Motor neuron (in vitro differentiated cells): ENCODE results near the gene POLA2. TPM values are rescaled to one million over a fixed set of nuclear protein-coding genes. Genes with fewer than 3 reads are reported as not detected.
"Not testable (repeated sequence)": the region's sequence is repeated elsewhere in the genome, so short reads cannot be mapped to it uniquely, and the experiment has no call there.

ENCODE experiments used
- ATAC-seq, 8 experiments: fragments of 200-7000 bp; cut with Tn5 transposase; replicated peaks in 6 of 8; 2 replicates each; pipeline ENCODE4 v1.8.0; 2021; ENCODE audit warnings: mild to moderate bottlenecking in 8 of 8, moderate library complexity in 8 of 8
- H3K27ac ChIP-seq, 2 donors: fragments of 250-450 bp; sonication (Bioruptor Pico); 2 replicates each; pipeline ENCODE4 v1.9.0; 2021; ENCODE audit warnings: antibody characterized with exemption in 2 of 2, mild to moderate bottlenecking in 2 of 2, moderate library complexity in 1 of 2
- H3K4me1 ChIP-seq, 2 donors: fragments of 250-450 bp; sonication (Bioruptor Pico); replicated peaks in 1 of 2; 2 replicates each; pipeline ENCODE4 v1.6.1; 2021; ENCODE audit warnings: antibody characterized with exemption in 2 of 2, mild to moderate bottlenecking in 2 of 2, moderate library complexity in 1 of 2
- H3K4me3 ChIP-seq, 5 donors: fragments of 250-450 bp; sonication (Bioruptor Pico); 2 replicates each; pipeline ENCODE4 v1.9.0; 2021; ENCODE audit warnings: antibody characterized with exemption in 5 of 5, mild to moderate bottlenecking in 5 of 5, moderate library complexity in 4 of 5
- WGBS, 10 experiments: fragments of 450-650 bp; shearing (Covaris generic); methylation state at CpG; one replicate each; pipeline ENCODE4 v1.0.0; 2022; 5-methylcytosine and 5-hydroxymethylcytosine counted together
- in situ Hi-C, 9 experiments: fragments of 400-800 bp; cut with MboI; loops; one replicate each; pipeline ENCODE4 v1.15.0; 2021; ENCODE audit warnings: low sequenced_read_pairs in 9 of 9, low pct_unique_long_range_greater_than_20kb in 2 of 9; ENCODE audit not compliant: unreplicated experiment in 9 of 9
- total RNA-seq, 8 experiments: library from RNA; unstranded; fragments of 300-600 nt; gene quantifications; 2 replicates each; pipeline versions ENCODE4 v1.2.3 to v1.2.4, GENCODE V29; 2022

The POLA2 gene
- total RNA-seq, 8 experiments from 2014 or later: 2.9 to 22.0 (median 6.0) TPM

GRCh38 chr11:65224930-65225278 is 36.9 kb upstream of the POLA2 start:
- Histone ChIP-seq H3K4me3 (no peak overlapping the region), H3K27ac (no peak overlapping the region), H3K4me1 (peaks cover 5 to 10% of the 10 kb centered on the region in 2 donors)
- in situ Hi-C loops: no loop called here
- ATAC-seq: peak; percentile 29 to 86 (median 50)
- WGBS, 10 experiments: 0 to 100% (median 20%) methylated on average over 1 to 2 of the region's 5 CpGs; no CpG with 5 or more reads in 5 of the 10 experiments

- 0 to 27% (median 15%) methylated on average over 1 to 22 of the region's 42 CpGs; no CpG with 5 or more reads in 5 of the 10 experiments for WGBS, 10 experiments
- H3K27ac ChIP-seq: no peak overlapping the region
These were observed 36.3 kb upstream of the POLA2 start for GRCh38 chr11:65225279-65226102.

DNA sequence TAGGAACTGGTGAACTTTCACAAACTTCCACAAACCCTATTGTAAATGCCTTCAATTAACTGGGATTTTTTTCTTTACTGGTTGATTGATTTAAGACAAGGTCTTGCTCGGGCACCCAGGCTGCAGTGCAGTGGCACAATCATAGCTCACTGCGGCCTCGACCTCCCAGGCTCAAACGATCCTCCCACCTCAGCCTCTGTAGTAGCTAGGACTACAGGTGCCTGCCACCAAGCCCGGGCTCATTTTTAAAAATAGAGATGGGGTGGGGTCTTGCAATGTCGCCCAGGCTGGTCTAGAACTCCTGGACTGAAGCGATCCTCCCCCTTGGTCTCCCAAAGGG is 35.7 kb upstream of the POLA2 start:
- ATAC-seq: no peak
- Histone ChIP-seq H3K4me1 (peaks cover 5 to 10% of the 10 kb centered on the region in 2 donors), H3K27ac (no peak overlapping the region), H3K4me3 (peak overlapping the region in 1 of 5 donors; percentile 32)
- in situ Hi-C loops: no loop called here
- 49 to 87% (median 65%) methylated on average over 2 to 7 of the region's 7 CpGs; no CpG with 5 or more reads in 4 of the 10 experiments for WGBS, 10 experiments

More at GRCh38 chr11:65225279-65226102, 36.3 kb upstream of the POLA2 start:
- H3K4me1 ChIP-seq: peaks cover 5 to 10% of the 10 kb centered on the region in 2 donors
- peak overlapping the region in 4 of 5 donors; percentile 2 to 32 (median 12) for H3K4me3 ChIP-seq
- in situ Hi-C loops: no loop called here
- peak; percentile 76 to 92 (median 82) for ATAC-seq

GRCh38 chr11:65227879-65228278 is 33.9 kb upstream of the POLA2 start:
- H3K4me3 ChIP-seq: no peak overlapping the region
- in situ Hi-C loops: no loop called here
- 50 to 100% (median 75%) methylated on average over 1 to 2 of the region's 2 CpGs; no CpG with 5 or more reads in 1 of the 10 experiments for WGBS, 10 experiments
- peaks cover 5 to 10% of the 10 kb centered on the region in 2 donors for H3K4me1 ChIP-seq
- H3K27ac ChIP-seq: no peak overlapping the region
- ATAC-seq: no peak

DNA sequence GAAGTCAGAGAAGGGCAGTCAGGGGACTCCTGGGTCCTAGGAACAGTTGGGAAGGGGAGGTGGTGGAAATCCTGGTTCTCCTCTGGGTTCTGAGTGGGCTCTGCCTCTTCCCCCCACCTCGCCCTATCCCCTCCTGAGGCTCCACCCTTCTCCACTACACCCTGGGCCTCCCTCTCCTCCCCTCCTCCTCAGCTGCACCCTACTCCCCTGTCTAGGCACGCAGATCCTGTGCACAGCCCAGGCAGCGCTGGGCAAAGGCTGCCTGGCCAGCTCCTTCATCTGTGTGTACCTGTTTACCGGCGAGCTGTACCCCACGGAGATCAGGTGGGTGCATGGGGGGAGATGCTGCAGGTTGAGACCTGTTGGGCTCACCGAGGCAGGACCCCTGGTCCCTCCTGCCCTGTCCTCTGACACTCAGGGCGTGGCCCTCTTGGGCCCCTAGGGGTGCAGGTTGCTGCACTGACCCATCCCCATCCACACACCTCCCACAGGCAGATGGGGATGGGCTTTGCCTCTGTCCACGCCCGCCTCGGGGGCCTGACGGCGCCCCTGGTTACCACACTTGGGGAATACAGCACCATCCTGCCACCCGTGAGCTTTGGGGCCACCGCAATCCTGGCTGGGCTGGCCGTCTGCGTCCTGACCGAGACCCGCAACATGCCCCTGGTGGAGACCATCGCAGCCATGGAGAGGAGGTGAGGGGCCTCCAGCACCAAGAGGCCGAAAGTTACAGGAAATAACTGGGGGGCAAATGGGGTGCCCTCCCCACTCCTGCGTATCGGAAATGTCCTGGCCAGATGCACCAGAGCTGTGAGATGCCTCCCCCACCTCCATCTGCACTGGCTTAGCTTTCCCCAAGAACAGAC is 25.3 kb upstream of the POLA2 start:
- no peak overlapping the region for H3K27ac ChIP-seq
- in situ Hi-C loops: no loop called here
- H3K4me1 ChIP-seq: no peaks in the 10 kb centered on the region
- H3K4me3 ChIP-seq: no peak overlapping the region
- ATAC-seq: peak in 1 of 8 experiments; percentile 20
- 50 to 97% (median 75%) methylated on average over 2 to 6 of the region's 23 CpGs; no CpG with 5 or more reads in 5 of the 10 experiments for WGBS, 10 experiments

DNA sequence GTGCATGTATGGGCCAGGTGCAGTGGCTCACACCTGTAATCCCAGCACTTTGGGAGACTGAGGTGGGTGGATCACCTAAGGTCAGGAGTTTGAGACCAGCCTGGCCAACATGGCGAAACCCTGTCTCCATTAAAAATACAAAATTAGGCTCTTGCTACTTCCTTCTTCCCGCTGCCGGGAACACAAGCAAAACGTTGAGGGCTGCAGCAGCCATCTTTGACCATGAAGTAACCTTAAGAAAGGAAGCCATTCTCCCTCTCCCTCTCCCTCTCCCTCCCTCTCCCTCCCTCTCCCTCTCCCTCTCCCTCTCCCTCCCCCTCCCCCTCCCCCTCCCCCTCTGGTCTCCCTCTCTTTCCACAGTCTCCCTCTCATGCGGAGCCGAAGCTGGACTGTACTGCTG is 23.5 kb upstream of the POLA2 start:
- ATAC-seq, H3K27ac ChIP-seq, in situ Hi-C loops, H3K4me1 ChIP-seq, H3K4me3 ChIP-seq: not testable (repeated sequence)
- WGBS, 10 experiments: 0 to 83% methylated on average over 1 of the region's 6 CpGs; no CpG with 5 or more reads in 8 of the 10 experiments

DNA sequence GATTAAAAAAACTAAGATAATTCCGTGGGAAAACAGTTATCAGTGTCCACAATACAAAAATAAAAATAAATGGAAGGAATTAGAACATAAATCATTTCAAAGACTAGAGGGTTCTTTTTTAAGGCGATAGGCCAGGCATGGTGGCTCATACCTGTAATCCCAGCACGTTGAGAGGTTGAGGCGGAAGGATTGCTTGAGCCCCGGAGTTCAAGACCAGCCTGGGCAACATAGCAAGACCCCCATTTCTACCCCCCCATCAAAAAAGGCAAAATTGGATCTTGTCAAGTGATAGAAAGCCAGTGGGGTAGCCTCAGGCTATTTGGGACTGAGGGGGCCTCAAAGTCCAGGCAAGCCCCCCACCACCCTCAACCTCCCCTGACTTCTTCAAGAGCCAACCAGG is 20.6 kb upstream of the POLA2 start:
- ATAC-seq: no peak
- in situ Hi-C loops: no loop called here
- 45 to 100% (median 71%) methylated on average over 1 to 5 of the region's 5 CpGs; no CpG with 5 or more reads in 1 of the 10 experiments for WGBS, 10 experiments
- no peaks in the 10 kb centered on the region for H3K4me1 ChIP-seq
- no peak overlapping the region for H3K27ac ChIP-seq
- no peak overlapping the region for H3K4me3 ChIP-seq

- ATAC-seq: peak in 2 of 8 experiments; percentile 43 to 74
- no peak overlapping the region for H3K27ac ChIP-seq
- no peak overlapping the region for H3K4me3 ChIP-seq
- in situ Hi-C loops: no loop called here
- H3K4me1 ChIP-seq: no peaks in the 10 kb centered on the region
These were observed 20.1 kb upstream of the POLA2 start for GRCh38 chr11:65241692-65242091.

GRCh38 chr11:65242389-65242788 is 19.4 kb upstream of the POLA2 start:
- ATAC-seq: no peak
- H3K4me3 ChIP-seq: no peak overlapping the region
- WGBS, 10 experiments: 40 to 100% (median 80%) methylated on average over 1 to 5 of the region's 6 CpGs; no CpG with 5 or more reads in 3 of the 10 experiments
- no peaks in the 10 kb centered on the region for H3K4me1 ChIP-seq
- in situ Hi-C loops: no loop called here
- H3K27ac ChIP-seq: no peak overlapping the region

DNA sequence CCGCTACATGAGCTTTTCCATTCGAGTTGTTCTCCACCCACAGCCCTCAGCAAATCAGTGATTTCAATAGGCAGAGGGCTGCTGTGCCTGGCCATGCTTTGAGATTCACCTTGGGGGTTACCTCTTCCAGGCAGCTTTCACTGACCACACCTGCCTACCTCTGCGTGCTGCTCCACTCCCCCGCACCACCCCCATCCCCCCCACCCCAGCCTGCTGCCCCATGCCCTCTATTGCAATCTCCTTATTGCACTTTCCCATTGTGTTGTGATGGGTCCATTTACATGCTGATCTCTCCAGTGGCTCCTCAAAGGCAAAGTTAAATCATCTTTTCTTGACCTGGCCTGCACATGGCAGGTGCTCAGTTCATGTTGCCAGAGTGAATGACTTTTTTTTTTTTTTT is 18.0 kb upstream of the POLA2 start:
- no peak overlapping the region for H3K27ac ChIP-seq
- WGBS, 10 experiments: 17 to 58% (median 40%) methylated on average over 1 to 2 of the region's 4 CpGs; no CpG with 5 or more reads in 5 of the 10 experiments
- no peak overlapping the region for H3K4me3 ChIP-seq
- ATAC-seq: no peak
- H3K4me1 ChIP-seq: no peaks in the 10 kb centered on the region
- in situ Hi-C loops: no loop called here

GRCh38 chr11:65245046-65245445 is 16.7 kb upstream of the POLA2 start:
- ATAC-seq, in situ Hi-C loops, H3K4me1 ChIP-seq, H3K27ac ChIP-seq, H3K4me3 ChIP-seq: not testable (repeated sequence)
- WGBS, 10 experiments: 56 to 100% (median 77%) methylated on average over 1 to 7 of the region's 8 CpGs; no CpG with 5 or more reads in 2 of the 10 experiments

- Histone ChIP-seq H3K4me3 (no peak overlapping the region), H3K4me1 (no peaks in the 10 kb centered on the region), H3K27ac (no peak overlapping the region)
- ATAC-seq: no peak
- in situ Hi-C loops: no loop called here
- WGBS, 10 experiments: 27 to 77% (median 53%) methylated on average over 2 to 5 of the region's 5 CpGs; no CpG with 5 or more reads in 6 of the 10 experiments
These were observed 15.3 kb upstream of the POLA2 start for GRCh38 chr11:65246506-65246905.

DNA sequence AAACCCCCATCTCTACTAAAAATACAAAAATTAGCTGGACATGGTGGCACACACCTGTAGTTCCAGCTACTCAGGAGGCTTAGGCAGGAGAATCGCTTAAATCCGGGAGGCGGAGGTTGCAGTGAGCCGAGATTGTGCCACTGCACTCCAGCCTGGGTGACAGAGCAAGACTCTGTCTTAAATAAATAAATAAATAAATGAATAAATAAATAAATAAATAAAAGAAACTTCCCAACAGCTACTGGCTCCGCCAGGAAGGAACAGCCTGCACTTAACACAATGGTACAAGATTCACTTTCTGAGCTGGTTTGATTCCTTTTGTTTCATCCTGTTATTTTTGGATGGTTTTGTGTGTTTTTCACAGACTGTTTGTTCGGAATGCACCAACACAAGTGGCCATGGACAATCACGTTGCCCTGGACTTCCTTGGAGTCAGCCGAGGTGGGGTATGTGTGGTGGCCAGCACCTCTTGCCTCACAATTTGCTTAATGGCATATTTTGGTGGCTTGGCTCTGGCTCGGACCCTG is 13.5 kb upstream of the POLA2 start:
- in situ Hi-C loops, H3K4me1 ChIP-seq, H3K4me3 ChIP-seq, H3K27ac ChIP-seq, ATAC-seq: not testable (repeated sequence)
- 70 to 100% (median 93%) methylated on average over 2 to 6 of the region's 9 CpGs; no CpG with 5 or more reads in 1 of the 10 experiments for WGBS, 10 experiments
